Adipocyte (in vitro differentiated cells): ENCODE results near the gene CNOT2.
"Not testable (repeated sequence)": the region's sequence is repeated elsewhere in the genome, so short reads cannot be mapped to it uniquely, and the experiment has no call there.

Experiments used
- DNase-seq: peaks from one replicate; pipeline ENCODE4 v3.0.0-alpha.2; 2015; ENCODE audit warnings: low read depth
- H3K27me3 ChIP-seq: replicated peaks from 2 replicates; pipeline ENCODE4 v1.7.0; 2013; ENCODE audit warnings: mild to moderate bottlenecking, low read length, moderate library complexity; ENCODE audit not compliant: control insufficient read depth, insufficient read depth
- H3K36me3 ChIP-seq: 2 replicates; pipeline ENCODE4 v1.7.0; 2013; ENCODE audit warnings: low read length, mild to moderate bottlenecking, moderate library complexity; ENCODE audit not compliant: control insufficient read depth, insufficient read depth, severe bottlenecking
- H3K4me1 ChIP-seq: 2 replicates; pipeline ENCODE4 v1.7.0; 2013; ENCODE audit warnings: mild to moderate bottlenecking, low read length, moderate library complexity; ENCODE audit not compliant: control insufficient read depth, insufficient read depth
- H3K4me3 ChIP-seq: 2 replicates; pipeline ENCODE4 v1.7.0; 2013; ENCODE audit warnings: mild to moderate bottlenecking, low read length, moderate library complexity
- H3K9ac ChIP-seq: 2 replicates; pipeline ENCODE4 v1.7.0; 2013; ENCODE audit warnings: mild to moderate bottlenecking, low read length, moderate library complexity
- H3K9me3 ChIP-seq: 2 replicates; pipeline ENCODE4 v1.7.0; 2013; ENCODE audit warnings: mild to moderate bottlenecking, low read length, moderate library complexity; ENCODE audit not compliant: control insufficient read depth

CNOT2 gene

GRCh38 chr12:70365648-70366518 lies 122.7 kb downstream of the CNOT2 start, which contains the start of gene KCNMB4:
Gene KCNMB4, plus strand, starts transcription at chr12:70366290. Its CDS starts 445 bp downstream, at chr12:70366735.
- Histone ChIP-seq H3K36me3 (no peaks in the 10 kb centered on the region), H3K4me1 (peaks cover 14% of the 10 kb centered on the region), H3K9me3 (no peaks in the 10 kb centered on the region), H3K27me3 (peaks cover 4% of the 10 kb centered on the region), H3K9ac (peak within 1 kb of the TSS; percentile 69), H3K4me3 (peak within 1 kb of the TSS; percentile 91)
- peak; percentile 77 for DNase-seq

- peak overlapping the region; percentile 91 for H3K4me3 ChIP-seq
- H3K36me3 ChIP-seq, result no peaks in the 10 kb centered on the region
- peak; percentile 54 for DNase-seq
- peaks cover 4% of the 10 kb centered on the region for H3K27me3 ChIP-seq
- no peaks in the 10 kb centered on the region for H3K9me3 ChIP-seq
- peaks cover 14% of the 10 kb centered on the region for H3K4me1 ChIP-seq
- H3K9ac ChIP-seq, result peak overlapping the region; percentile 69
Measured at GRCh38 chr12:70366581-70367257, 123.5 kb downstream of the CNOT2 start.

- peaks cover 4% of the 10 kb centered on the region for H3K27me3 ChIP-seq
- peak; percentile 34 for DNase-seq
- no peaks in the 10 kb centered on the region for H3K36me3 ChIP-seq
- peaks cover 14% of the 10 kb centered on the region for H3K4me1 ChIP-seq
- peak overlapping the region; percentile 69 for H3K9ac ChIP-seq
- H3K9me3 ChIP-seq, result no peaks in the 10 kb centered on the region
- peak overlapping the region; percentile 91 for H3K4me3 ChIP-seq
Measured at GRCh38 chr12:70367258-70368141, 124.3 kb downstream of the CNOT2 start.

- H3K9me3 ChIP-seq, result no peaks in the 10 kb centered on the region
- H3K36me3 ChIP-seq, result no peaks in the 10 kb centered on the region
- DNase-seq, result no peak
- no peak overlapping the region for H3K4me3 ChIP-seq
- H3K9ac ChIP-seq, result no peak overlapping the region
- no peaks in the 10 kb centered on the region for H3K4me1 ChIP-seq
- H3K27me3 ChIP-seq, result no peaks in the 10 kb centered on the region
Measured at GRCh38 chr12:70372881-70373280, 129.6 kb downstream of the CNOT2 start.

GRCh38 chr12:70379846-70380245 lies 136.6 kb downstream of the CNOT2 start:
- H3K9ac ChIP-seq, result no peak overlapping the region
- H3K4me3 ChIP-seq, result no peak overlapping the region
- H3K36me3 ChIP-seq, result no peaks in the 10 kb centered on the region
- DNase-seq, result no peak
- H3K27me3 ChIP-seq, result no peaks in the 10 kb centered on the region
- H3K9me3 ChIP-seq, result peaks cover 6% of the 10 kb centered on the region
- H3K4me1 ChIP-seq, result no peaks in the 10 kb centered on the region

- Histone ChIP-seq H3K4me3 (no peak overlapping the region), H3K4me1 (peaks cover 8% of the 10 kb centered on the region)
Measured at GRCh38 chr12:70383484-70383883, 140.3 kb downstream of the CNOT2 start.

GRCh38 chr12:70383886-70384285 lies 140.7 kb downstream of the CNOT2 start:
- Histone ChIP-seq H3K9me3 (peaks cover 5% of the 10 kb centered on the region), H3K27me3 (no peaks in the 10 kb centered on the region), H3K9ac (no peak overlapping the region), H3K4me1 (peaks cover 8% of the 10 kb centered on the region), H3K36me3 (no peaks in the 10 kb centered on the region), H3K4me3 (no peak overlapping the region)
- DNase-seq, result peak; percentile 4

More at GRCh38 chr12:70383484-70383883, 140.3 kb downstream of the CNOT2 start:
- Histone ChIP-seq H3K9me3 (peaks cover 6% of the 10 kb centered on the region), H3K9ac (no peak overlapping the region), H3K36me3 (no peaks in the 10 kb centered on the region), H3K27me3 (no peaks in the 10 kb centered on the region)
- peak; percentile 44 for DNase-seq

GRCh38 chr12:70386771-70387170 lies 143.5 kb downstream of the CNOT2 start:
- Histone ChIP-seq H3K9me3 (peaks cover 13% of the 10 kb centered on the region), H3K36me3 (no peaks in the 10 kb centered on the region), H3K4me3 (no peak overlapping the region), H3K27me3 (no peaks in the 10 kb centered on the region), H3K4me1 (peaks cover 8% of the 10 kb centered on the region), H3K9ac (no peak overlapping the region)
- peak; percentile 46 for DNase-seq

- no peak overlapping the region for H3K9ac ChIP-seq
Measured at GRCh38 chr12:70389678-70390077, 146.4 kb downstream of the CNOT2 start.

GRCh38 chr12:70392631-70393030 lies 149.4 kb downstream of the CNOT2 start:
- not testable (repeated sequence) for DNase-seq, H3K27me3 ChIP-seq, H3K4me3 ChIP-seq, H3K36me3 ChIP-seq, H3K9ac ChIP-seq
- H3K4me1 ChIP-seq, result peaks cover 17% of the 10 kb centered on the region
- peaks cover 13% of the 10 kb centered on the region for H3K9me3 ChIP-seq

More at GRCh38 chr12:70389678-70390077, 146.4 kb downstream of the CNOT2 start:
- DNase-seq, result no peak
- H3K27me3 ChIP-seq, result no peaks in the 10 kb centered on the region
- H3K4me1 ChIP-seq, result peaks cover 22% of the 10 kb centered on the region
- H3K36me3 ChIP-seq, result no peaks in the 10 kb centered on the region
- H3K9me3 ChIP-seq, result peaks cover 13% of the 10 kb centered on the region
- H3K4me3 ChIP-seq, result peak overlapping the region; percentile 27
